ENCODE measurements around the gene ADAMTS10.

ADAMTS10 gene

DNA sequence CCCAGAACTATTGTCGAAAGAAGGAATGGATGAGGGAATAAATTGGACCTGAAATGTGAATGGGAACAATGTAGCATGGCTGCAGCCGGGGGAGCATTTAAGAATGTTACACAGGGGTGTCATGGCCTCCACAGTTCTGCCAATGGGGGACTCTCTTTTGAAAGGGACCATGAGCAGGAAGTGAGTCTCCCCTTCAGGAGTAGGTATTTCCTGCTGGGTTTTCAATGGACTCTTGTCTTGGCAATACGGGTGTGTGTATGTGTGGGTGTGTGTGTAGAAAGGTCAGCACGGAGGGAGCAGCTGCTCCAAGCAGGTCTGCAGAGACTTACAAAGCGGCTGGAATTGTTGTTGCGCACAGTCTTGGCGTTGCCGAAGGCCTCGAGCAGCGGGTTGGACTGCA lies 57.7 kb downstream of the ADAMTS10 start:
- peak in 1 of 2 experiments; percentile 38 for DNase-seq

DNA sequence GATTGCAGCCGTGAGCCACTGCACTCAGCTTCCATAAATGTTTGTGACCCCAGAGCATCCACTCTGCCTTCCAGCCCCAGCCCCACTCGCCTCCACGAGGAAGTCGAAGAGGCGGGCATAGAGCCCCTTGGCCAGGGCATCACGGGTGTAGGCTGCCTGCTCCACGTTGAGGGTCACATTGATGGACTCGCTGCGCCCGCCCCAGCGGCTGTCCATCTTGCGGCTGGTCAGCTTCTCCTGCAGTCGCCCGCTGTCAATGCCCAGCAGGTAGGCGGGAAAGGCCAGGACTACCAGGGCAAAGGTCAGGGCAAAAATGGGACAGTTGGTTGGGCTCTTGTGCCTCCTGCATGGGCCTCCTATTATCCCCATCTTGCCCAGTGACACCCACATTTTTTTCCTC lies 60.4 kb downstream of the ADAMTS10 start:
- no peak for DNase-seq

DNA sequence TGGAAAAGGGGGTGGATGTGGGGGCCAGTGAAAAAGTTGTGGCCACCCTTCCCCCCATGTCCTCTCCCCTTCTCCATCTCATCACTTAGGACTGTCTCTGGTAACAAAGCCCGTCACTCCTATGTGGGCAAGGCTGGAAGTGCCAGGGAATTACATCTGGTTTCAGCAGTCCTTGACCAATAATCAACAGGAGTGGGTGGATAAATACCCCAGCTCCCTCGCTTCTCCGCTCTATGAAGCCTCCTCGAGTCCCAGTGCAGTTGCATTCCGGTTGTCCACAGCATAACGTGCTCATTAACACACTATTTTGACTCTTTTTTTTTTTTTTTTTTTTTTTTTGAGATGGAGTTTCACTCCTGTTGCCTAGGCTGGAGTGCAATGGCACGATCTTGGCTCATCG lies 64.8 kb downstream of the ADAMTS10 start:
- no peak for DNase-seq

DNA sequence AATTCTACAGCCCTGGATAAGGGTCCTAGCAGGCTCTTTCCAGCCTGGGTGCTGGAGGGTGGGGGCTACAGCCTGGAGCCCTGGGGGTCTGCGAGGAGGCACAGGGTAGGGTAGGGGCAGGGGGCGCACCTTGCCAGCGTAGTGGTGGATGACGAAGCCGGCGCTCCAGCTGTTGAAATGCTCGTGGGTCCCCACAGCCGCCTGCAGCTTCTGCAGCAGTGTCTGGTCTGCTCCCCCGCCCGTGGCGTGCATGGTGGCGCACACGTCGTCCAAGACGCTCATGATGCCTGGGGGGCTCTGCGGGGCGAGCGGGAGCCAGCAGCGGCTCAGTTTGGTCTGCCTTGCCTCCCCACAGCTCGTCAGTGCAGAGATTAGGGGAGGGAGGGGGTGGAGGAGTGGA lies 66.3 kb downstream of the ADAMTS10 start:
- DNase-seq = no peak

DNA sequence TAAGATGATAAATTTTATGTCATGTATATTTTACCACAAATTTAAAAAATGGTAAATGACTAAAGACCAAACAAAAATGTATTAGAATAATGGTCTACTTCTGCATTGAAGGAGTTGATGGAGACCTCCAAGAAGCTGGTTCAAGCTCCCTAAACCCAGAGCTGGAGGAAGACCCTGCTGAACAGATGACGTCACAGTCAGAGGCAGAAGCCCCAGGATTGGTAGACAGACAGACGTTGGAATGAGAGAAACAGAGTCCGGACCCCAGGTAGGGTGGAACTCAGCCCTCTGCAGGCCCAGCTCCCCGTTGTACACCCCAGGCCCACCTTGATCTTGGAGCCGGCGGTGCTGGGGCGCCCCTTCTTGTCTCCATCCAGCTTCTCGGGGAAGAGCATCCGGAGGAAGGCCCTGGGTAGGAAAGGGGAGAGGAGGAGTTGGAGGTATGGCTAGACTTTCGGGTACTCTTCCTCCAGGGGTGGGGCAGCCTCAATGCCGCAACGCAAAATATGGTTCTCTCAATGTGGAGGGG lies 70.8 kb downstream of the ADAMTS10 start:
- no peak for DNase-seq

DNA sequence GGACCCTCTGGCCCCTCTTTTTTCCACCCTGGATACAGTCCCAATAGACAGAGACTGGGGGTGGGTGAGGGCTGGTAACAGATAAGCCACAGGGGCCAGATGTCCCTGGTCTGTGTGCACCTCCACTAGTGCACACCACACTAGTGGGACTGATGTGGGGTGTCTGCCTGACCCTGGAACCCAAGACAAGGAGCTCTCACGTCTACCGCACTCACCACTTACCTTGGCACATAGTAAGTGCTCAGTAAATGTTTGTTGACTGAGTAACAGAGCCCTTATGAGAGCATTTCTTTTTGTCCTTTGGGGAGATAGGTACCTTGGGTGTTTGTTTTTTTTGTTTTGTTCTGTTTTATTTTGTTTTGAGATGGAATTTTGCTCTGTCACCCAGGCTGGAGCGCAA lies 73.4 kb downstream of the ADAMTS10 start:
- no peak for DNase-seq

DNA sequence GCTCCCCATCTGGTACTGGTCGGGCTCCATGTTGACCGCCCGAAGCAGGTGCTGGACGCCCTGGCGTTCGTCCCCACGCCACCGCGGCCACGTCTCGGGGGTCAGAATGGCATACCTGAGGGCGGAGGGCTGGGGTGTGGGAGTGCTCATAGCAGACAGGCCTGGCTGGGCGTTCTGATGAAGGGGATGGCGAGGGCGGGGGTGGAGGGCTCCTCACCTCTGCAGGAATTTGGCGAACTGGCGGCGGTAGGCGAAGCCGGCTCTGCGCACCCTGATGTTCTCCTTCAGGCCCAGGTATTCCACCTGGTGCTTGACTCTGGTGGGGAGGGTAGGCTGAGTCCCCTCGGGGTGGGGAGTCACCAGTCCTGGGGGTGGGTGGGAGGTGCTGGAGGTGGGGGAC lies 74.2 kb downstream of the ADAMTS10 start:
- DNase-seq = no peak

DNA sequence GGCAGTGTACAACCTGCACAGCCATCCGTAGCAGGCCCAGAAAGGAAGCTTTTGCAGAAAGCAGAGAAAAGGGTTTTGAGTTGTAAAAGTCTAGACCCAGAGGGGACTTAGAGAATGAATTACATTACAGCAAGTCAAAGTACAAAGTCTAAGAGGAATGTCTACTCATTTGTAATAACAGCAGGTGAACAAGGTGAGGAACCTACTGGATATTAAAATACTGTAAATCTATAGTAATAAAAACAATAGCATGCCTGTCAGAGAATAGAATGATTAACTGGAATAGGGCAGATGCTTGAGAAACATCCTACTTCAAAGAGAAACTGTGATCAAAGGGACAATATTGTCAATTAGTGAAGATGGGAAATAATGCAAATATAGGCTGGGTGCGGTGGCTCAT lies 78.3 kb downstream of the ADAMTS10 start:
- no peak for DNase-seq

DNA sequence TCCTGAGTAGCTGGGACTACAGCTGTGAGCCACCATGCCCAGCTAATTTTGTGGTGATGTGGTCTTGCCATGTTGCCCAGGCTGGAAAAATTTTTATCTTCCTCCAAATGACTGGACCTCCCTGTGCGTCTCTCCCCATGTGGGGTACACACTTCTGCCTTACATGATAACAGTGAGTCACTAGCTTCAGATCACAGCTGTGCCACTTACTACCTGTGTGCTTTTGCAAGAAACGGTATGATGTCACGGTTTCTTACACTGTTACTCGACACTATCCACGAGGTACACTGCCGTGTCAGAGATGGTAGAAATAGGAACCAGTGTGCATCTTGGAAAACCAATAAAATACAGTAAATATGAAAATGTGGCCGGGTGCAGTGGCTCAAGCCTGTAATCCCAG lies 79.0 kb downstream of the ADAMTS10 start:
- DNase-seq = no peak

Data from NCI-H526 (cell line).